ENCODE measurements around the gene IFFO2. TPM values are rescaled to one million over a fixed set of nuclear protein-coding genes. Genes with fewer than 3 reads are reported as not detected.

The IFFO2 gene
- total and polyA plus RNA-seq, 2 experiments from 2014 or later: 0.71 to 7.5 TPM

DNA sequence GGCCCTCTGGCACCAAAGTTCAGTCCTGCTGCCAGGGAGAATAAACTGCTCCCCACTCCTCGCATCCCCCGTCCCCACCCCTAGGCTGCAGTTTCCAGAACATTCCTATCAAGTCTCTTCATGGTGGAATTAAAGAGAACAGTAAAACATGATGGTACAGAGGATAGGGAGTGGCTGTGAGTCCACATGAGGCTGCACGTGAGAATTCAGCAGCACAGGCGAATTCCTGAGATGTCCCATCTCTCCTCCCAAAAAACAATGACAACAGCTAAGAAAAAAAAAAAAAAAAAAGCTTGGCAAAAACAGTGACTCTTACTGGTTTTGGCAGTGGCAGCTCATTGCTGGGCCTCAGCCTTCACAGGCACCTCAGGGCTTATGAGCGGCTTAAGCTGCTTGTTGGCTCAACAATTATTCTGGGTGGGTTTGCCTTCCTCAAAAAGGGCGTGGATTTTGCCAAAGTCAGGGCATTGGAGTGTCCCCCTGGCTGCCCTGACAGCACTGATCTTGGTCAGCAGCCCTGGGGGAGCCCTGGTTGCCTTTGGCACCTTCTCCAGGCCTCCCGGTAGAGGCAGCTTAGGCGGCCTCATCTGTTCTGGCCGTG is 5.7 kb upstream of the IFFO2 start:
- no peaks in the 10 kb centered on the region; the same call in 2 of the 3 replicates for H3K36me3 Mint-ChIP-seq (ENCODE audit: low read depth)
- H3K27ac ChIP-seq (ENCODE audit: low read depth): no peak overlapping the region
- no peaks in the 10 kb centered on the region for H3K79me2 ChIP-seq (replicated peaks; ENCODE audit: insufficient read depth)
- no peaks in the 10 kb centered on the region for H4K20me1 ChIP-seq (replicated peaks; ENCODE audit: insufficient read depth)
- no peaks in the 10 kb centered on the region for H3K4me1 ChIP-seq (ENCODE audit: insufficient read depth)
- peaks cover 28% of the 10 kb centered on the region for H3K27me3 ChIP-seq (ENCODE audit: insufficient read depth)
- ATAC-seq (no peak), DNase-seq (ENCODE audit: low spot score) (no peak)
- H3K4me1 Mint-ChIP-seq: peaks cover 8% of the 10 kb centered on the region
- H3K27ac Mint-ChIP-seq: no peak overlapping the region
- H3F3A ChIP-seq (replicated peaks; ENCODE audit: low read depth): no peaks in the 10 kb centered on the region
- no peak overlapping the region for H3K4me3 Mint-ChIP-seq
- no peak overlapping the region for H2AFZ ChIP-seq
- H3K9me3 Mint-ChIP-seq: no peaks in the 10 kb centered on the region; the same call in 2 of the 3 replicates
- peaks cover 18% of the 10 kb centered on the region for H3K27me3 Mint-ChIP-seq (ENCODE audit: insufficient read depth, low read depth, poor library complexity)
- TF ChIP-seq ZNF114 (CRISPR knock-in tag; IDR thresholded peaks at IDR 0.05) (no peak), NANOG (IDR thresholded peaks at IDR 0.05; ENCODE audit: borderline replicate concordance) (no peak), POLR2AphosphoS5 (IDR thresholded peaks at IDR 0.05; ENCODE audit: low read depth) (no peak), EZH2 (IDR thresholded peaks at IDR 0.05; ENCODE audit: low read depth, unreplicated experiment) (no peak), EZH2phosphoT487 (IDR thresholded peaks at IDR 0.05; ENCODE audit: unreplicated experiment) (no peak), CREB1 (CRISPR knock-in tag; IDR thresholded peaks at IDR 0.05; ENCODE audit: low read depth) (no peak), ZNF331 (CRISPR knock-in tag; IDR thresholded peaks at IDR 0.05; ENCODE audit: low read depth) (no peak), STAT1 (IDR thresholded peaks at IDR 0.05; ENCODE audit: unreplicated experiment) (no peak), JUNB (IDR thresholded peaks at IDR 0.05; ENCODE audit: unreplicated experiment) (no peak)
- TF ChIP-seq, protein P1, sequence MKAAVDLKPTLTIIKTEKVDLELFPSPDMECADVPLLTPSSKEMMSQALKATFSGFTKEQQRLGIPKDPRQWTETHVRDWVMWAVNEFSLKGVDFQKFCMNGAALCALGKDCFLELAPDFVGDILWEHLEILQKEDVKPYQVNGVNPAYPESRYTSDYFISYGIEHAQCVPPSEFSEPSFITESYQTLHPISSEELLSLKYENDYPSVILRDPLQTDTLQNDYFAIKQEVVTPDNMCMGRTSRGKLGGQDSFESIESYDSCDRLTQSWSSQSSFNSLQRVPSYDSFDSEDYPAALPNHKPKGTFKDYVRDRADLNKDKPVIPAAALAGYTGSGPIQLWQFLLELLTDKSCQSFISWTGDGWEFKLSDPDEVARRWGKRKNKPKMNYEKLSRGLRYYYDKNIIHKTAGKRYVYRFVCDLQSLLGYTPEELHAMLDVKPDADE (IDR thresholded peaks at IDR 0.05): no peak
- TF ChIP-seq, protein P2, sequence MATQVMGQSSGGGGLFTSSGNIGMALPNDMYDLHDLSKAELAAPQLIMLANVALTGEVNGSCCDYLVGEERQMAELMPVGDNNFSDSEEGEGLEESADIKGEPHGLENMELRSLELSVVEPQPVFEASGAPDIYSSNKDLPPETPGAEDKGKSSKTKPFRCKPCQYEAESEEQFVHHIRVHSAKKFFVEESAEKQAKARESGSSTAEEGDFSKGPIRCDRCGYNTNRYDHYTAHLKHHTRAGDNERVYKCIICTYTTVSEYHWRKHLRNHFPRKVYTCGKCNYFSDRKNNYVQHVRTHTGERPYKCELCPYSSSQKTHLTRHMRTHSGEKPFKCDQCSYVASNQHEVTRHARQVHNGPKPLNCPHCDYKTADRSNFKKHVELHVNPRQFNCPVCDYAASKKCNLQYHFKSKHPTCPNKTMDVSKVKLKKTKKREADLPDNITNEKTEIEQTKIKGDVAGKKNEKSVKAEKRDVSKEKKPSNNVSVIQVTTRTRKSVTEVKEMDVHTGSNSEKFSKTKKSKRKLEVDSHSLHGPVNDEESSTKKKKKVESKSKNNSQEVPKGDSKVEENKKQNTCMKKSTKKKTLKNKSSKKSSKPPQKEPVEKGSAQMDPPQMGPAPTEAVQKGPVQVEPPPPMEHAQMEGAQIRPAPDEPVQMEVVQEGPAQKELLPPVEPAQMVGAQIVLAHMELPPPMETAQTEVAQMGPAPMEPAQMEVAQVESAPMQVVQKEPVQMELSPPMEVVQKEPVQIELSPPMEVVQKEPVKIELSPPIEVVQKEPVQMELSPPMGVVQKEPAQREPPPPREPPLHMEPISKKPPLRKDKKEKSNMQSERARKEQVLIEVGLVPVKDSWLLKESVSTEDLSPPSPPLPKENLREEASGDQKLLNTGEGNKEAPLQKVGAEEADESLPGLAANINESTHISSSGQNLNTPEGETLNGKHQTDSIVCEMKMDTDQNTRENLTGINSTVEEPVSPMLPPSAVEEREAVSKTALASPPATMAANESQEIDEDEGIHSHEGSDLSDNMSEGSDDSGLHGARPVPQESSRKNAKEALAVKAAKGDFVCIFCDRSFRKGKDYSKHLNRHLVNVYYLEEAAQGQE (IDR thresholded peaks at IDR 0.05; ENCODE audit: unreplicated experiment): no peak
- TF ChIP-seq, protein P3, sequence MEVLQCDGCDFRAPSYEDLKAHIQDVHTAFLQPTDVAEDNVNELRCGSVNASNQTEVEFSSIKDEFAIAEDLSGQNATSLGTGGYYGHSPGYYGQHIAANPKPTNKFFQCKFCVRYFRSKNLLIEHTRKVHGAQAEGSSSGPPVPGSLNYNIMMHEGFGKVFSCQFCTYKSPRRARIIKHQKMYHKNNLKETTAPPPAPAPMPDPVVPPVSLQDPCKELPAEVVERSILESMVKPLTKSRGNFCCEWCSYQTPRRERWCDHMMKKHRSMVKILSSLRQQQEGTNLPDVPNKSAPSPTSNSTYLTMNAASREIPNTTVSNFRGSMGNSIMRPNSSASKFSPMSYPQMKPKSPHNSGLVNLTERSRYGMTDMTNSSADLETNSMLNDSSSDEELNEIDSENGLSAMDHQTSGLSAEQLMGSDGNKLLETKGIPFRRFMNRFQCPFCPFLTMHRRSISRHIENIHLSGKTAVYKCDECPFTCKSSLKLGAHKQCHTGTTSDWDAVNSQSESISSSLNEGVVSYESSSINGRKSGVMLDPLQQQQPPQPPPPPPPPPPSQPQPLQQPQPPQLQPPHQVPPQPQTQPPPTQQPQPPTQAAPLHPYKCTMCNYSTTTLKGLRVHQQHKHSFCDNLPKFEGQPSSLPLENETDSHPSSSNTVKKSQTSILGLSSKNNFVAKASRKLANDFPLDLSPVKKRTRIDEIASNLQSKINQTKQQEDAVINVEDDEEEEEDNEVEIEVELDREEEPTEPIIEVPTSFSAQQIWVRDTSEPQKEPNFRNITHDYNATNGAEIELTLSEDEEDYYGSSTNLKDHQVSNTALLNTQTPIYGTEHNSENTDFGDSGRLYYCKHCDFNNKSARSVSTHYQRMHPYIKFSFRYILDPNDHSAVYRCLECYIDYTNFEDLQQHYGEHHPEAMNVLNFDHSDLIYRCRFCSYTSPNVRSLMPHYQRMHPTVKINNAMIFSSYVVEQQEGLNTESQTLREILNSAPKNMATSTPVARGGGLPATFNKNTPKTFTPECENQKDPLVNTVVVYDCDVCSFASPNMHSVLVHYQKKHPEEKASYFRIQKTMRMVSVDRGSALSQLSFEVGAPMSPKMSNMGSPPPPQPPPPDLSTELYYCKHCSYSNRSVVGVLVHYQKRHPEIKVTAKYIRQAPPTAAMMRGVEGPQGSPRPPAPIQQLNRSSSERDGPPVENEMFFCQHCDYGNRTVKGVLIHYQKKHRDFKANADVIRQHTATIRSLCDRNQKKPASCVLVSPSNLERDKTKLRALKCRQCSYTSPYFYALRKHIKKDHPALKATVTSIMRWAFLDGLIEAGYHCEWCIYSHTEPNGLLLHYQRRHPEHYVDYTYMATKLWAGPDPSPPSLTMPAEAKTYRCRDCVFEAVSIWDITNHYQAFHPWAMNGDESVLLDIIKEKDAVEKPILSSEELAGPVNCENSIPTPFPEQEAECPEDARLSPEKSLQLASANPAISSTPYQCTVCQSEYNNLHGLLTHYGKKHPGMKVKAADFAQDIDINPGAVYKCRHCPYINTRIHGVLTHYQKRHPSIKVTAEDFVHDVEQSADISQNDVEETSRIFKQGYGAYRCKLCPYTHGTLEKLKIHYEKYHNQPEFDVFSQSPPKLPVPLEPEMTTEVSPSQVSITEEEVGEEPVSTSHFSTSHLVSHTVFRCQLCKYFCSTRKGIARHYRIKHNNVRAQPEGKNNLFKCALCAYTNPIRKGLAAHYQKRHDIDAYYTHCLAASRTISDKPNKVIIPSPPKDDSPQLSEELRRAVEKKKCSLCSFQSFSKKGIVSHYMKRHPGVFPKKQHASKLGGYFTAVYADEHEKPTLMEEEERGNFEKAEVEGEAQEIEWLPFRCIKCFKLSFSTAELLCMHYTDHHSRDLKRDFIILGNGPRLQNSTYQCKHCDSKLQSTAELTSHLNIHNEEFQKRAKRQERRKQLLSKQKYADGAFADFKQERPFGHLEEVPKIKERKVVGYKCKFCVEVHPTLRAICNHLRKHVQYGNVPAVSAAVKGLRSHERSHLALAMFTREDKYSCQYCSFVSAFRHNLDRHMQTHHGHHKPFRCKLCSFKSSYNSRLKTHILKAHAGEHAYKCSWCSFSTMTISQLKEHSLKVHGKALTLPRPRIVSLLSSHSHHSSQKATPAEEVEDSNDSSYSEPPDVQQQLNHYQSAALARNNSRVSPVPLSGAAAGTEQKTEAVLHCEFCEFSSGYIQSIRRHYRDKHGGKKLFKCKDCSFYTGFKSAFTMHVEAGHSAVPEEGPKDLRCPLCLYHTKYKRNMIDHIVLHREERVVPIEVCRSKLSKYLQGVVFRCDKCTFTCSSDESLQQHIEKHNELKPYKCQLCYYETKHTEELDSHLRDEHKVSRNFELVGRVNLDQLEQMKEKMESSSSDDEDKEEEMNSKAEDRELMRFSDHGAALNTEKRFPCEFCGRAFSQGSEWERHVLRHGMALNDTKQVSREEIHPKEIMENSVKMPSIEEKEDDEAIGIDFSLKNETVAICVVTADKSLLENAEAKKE (CRISPR knock-in tag; IDR thresholded peaks at IDR 0.05): no peak
- TF ChIP-seq, protein P4, sequence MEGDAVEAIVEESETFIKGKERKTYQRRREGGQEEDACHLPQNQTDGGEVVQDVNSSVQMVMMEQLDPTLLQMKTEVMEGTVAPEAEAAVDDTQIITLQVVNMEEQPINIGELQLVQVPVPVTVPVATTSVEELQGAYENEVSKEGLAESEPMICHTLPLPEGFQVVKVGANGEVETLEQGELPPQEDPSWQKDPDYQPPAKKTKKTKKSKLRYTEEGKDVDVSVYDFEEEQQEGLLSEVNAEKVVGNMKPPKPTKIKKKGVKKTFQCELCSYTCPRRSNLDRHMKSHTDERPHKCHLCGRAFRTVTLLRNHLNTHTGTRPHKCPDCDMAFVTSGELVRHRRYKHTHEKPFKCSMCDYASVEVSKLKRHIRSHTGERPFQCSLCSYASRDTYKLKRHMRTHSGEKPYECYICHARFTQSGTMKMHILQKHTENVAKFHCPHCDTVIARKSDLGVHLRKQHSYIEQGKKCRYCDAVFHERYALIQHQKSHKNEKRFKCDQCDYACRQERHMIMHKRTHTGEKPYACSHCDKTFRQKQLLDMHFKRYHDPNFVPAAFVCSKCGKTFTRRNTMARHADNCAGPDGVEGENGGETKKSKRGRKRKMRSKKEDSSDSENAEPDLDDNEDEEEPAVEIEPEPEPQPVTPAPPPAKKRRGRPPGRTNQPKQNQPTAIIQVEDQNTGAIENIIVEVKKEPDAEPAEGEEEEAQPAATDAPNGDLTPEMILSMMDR (conservative IDR thresholded peaks at IDR 0.05; ENCODE audit: low read depth in 2 of 2): no peak
- H3K9me2 ChIP-seq (ENCODE audit: insufficient read depth): no peaks in the 10 kb centered on the region
- no peaks in the 10 kb centered on the region for H3K36me3 ChIP-seq (ENCODE audit: insufficient read depth)
- no peak overlapping the region for H3K4me2 ChIP-seq
- no peak overlapping the region for H3K4me3 ChIP-seq
